ENCODE results near the gene KIF27.
"Not testable (repeated sequence)": the region's sequence is repeated elsewhere in the genome, so short reads cannot be mapped to it uniquely, and the experiment has no call there.

Gene KIF27

GRCh38 chr9:83803941-83804340 lies 117.3 kb downstream of the KIF27 start:
- not testable (repeated sequence) for DNase-seq

DNA sequence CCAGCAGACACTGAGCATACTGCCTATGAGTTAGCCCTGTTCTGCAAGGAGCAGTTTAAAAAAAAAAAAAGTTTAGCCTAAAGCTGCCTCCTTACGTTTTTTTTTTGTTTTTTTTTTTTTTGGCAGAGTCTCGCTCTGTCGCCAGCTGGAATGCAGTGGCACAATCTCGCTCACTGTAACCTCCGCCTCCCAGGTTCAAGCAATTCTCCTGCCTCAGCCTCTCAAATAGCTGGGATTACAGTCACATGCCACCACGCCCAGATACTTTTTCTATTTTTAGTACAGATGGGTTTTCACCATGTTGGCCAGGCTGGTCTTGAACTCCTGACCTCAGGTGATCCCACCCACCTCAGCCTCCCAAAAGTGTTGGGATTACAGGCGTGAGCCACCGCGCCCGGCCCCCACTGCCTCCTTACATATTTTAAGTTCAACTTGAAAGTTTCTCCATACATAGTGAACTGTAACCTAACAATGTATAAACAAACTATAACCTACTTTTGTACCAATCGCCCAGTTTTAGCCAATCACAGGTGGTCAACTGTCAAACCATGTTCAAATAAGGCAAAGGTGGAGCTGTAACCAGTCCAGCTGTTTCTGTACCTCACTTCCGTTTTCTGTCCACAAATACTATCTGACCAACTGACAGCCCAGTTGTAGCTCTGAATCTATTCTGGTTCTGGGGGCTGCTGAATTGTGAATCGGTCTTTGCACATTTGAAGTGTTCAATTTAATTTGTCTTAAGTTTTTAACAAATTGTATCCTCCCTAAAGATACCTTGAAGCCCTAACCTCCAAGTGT lies 120.8 kb downstream of the KIF27 start:
- DNase-seq, result no peak

GRCh38 chr9:83794051-83794450 lies 127.2 kb downstream of the KIF27 start:
- DNase-seq, result no peak

- no peak for DNase-seq
These were observed 128.5 kb downstream of the KIF27 start for GRCh38 chr9:83792746-83793145.

Data from cerebellar nuclear complex (tissue), 1 donor.